MM.1S (cell line): Measurements from ENCODE around the gene IL36B.

ENCODE experiments used
- DNase-seq: peaks from one replicate; pipeline ENCODE4 v3.0.0-alpha.2; 2015
- H2AFZ ChIP-seq: fragments of 300-600 bp; sonication (generic); 2 replicates; pipeline ENCODE4 v1.6.0; 2016; ENCODE audit warnings: antibody characterized with exemption, low read length
- H3F3A ChIP-seq: fragments of 300-600 bp; sonication (generic); 2 replicates; pipeline ENCODE4 v1.6.1; 2016; ENCODE audit warnings: mild to moderate bottlenecking, antibody characterized with exemption, low read length, moderate library complexity, mixed read lengths; ENCODE audit not compliant: insufficient read depth
- H3K27ac ChIP-seq: fragments of 300-600 bp; sonication (generic); 2 replicates; pipeline ENCODE4 v1.5.1; 2016; ENCODE audit warnings: mild to moderate bottlenecking, low read length
- H3K27me3 ChIP-seq: fragments of 300-600 bp; sonication (generic); replicated peaks from 2 replicates; pipeline ENCODE4 v1.6.0; 2016; ENCODE audit warnings: low read length; ENCODE audit not compliant: insufficient read depth
- H3K36me3 ChIP-seq: fragments of 300-600 bp; sonication (generic); replicated peaks from 2 replicates; pipeline ENCODE4 v1.6.1; 2016; ENCODE audit warnings: mild to moderate bottlenecking, low read length, mixed read lengths; ENCODE audit not compliant: insufficient read depth
- H3K4me1 ChIP-seq: fragments of 300-600 bp; sonication (generic); 2 replicates; pipeline ENCODE4 v1.6.1; 2016; ENCODE audit warnings: low read length, mixed read lengths
- H3K4me2 ChIP-seq: fragments of 300-600 bp; sonication (generic); 2 replicates; pipeline ENCODE4 v1.6.0; 2016; ENCODE audit warnings: low read depth, low read length
- H3K4me3 ChIP-seq: fragments of 300-600 bp; sonication (generic); 2 replicates; pipeline ENCODE4 v1.5.1; 2016; ENCODE audit warnings: low read length, mixed read lengths
- H3K79me2 ChIP-seq: fragments of 300-600 bp; sonication (generic); 2 replicates; pipeline ENCODE4 v1.6.1; 2016; ENCODE audit warnings: mixed run types, low read length, mixed read lengths
- H3K9ac ChIP-seq: fragments of 300-600 bp; sonication (generic); 2 replicates; pipeline ENCODE4 v1.6.1; 2016; ENCODE audit warnings: low read length, mixed read lengths
- H3K9me2 ChIP-seq: fragments of 300-600 bp; sonication (generic); replicated peaks from 2 replicates; pipeline ENCODE4 v1.6.1; 2016; ENCODE audit warnings: mild to moderate bottlenecking, low read length, mixed read lengths; ENCODE audit not compliant: insufficient read depth
- H3K9me3 ChIP-seq: fragments of 300-600 bp; sonication (generic); replicated peaks from 2 replicates; pipeline ENCODE4 v1.6.1; 2016; ENCODE audit warnings: mild to moderate bottlenecking, low read length, mixed read lengths; ENCODE audit not compliant: insufficient read depth
- H4K20me1 ChIP-seq: fragments of 300-600 bp; sonication (generic); 2 replicates; pipeline ENCODE4 v1.6.1; 2016; ENCODE audit warnings: mild to moderate bottlenecking, low read length, moderate library complexity, mixed read lengths; ENCODE audit not compliant: insufficient read depth
- EZH2 ChIP-seq: fragments of 300-600 bp; sonication (generic); optimal IDR thresholded peaks from 2 replicates; pipeline ENCODE3; 2017; ENCODE audit warnings: low read depth, mild to moderate bottlenecking, antibody characterized with exemption, low read length, mixed read lengths
- EZH2phosphoT487 ChIP-seq: fragments of 300-600 bp; sonication (generic); IDR thresholded peaks from 2 replicates; pipeline ENCODE4 v1.6.1; 2018; ENCODE audit warnings: antibody characterized with exemption, low read length
- TF ChIP-seq, protein P1 (sequence below): fragments of 300-600 bp; sonication (generic); IDR thresholded peaks from 2 replicates; pipeline ENCODE4 v1.5.1; 2016; ENCODE audit warnings: antibody characterized with exemption, low read length, mixed read lengths

IL36B gene

DNA sequence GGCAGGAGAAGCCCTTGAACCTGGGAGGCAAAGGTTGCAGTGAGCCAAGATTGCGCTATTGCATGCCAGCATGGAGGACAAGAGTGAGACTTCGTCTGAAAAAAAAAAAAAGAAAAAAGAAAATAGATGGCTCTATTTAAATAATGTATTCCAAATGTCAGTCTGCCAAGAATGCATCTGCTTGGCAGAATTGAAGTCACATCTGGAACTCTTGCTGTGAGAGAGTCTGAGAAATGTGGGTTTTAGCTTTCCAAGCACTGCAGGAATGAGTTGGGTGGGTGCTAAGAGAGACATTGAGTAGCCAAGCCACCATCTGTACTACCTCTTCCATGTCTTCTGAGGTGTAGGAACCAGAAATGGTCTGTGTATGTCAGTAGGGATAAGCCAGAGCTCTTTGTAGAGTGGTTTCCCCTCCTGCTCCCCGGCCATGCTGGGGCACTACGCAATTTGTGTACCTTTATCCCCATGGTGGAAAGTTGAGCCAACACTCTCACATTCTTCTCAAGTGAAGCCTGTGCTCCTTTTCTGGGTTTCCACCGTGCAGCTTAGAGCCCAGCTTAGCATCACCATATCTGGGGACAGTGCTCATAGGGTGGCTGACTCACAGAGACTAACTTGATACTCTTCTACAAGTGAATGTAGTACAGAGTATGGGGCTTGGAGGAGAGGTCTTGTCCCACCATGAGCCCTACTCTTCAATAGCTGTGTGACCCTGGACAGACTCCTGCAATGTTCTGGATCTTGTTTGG is 40.4 kb upstream of the IL36B start:
- Histone ChIP-seq H3K4me2 (no peak overlapping the region), H2AFZ (no peak overlapping the region), H3K4me1 (no peaks in the 10 kb centered on the region)

DNA sequence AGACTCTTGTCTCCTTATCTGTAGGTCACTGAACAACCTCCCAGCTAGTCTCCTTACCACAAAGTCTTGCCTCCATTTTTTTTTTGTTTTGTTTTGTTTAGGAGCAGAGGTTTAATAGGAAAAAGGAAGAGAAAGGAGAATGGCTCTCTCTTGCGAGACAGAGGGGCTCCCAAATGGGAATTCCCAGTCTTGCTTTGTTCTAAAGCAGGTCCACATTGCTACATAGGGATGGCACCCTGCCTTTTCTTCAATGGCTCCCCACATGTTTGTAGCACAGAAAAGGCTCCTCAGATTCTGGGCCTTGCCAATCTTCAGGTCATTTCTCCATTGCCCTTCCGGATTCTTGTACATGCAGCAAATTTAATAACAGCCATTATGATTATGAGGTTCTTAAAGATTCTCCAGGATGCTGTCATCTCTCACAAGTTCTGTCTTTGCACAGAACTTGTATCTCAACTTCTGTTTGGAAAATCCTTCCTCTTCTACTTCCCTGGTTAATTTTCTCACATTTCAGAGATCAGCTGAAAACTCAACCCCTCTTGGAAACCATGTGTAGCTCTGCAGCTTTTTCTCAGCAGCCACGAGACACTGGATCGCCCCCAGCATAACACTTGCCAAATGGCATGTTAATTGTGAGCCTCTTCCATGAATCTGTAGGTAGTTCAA is 38.7 kb upstream of the IL36B start:
- TF ChIP-seq, protein P1, sequence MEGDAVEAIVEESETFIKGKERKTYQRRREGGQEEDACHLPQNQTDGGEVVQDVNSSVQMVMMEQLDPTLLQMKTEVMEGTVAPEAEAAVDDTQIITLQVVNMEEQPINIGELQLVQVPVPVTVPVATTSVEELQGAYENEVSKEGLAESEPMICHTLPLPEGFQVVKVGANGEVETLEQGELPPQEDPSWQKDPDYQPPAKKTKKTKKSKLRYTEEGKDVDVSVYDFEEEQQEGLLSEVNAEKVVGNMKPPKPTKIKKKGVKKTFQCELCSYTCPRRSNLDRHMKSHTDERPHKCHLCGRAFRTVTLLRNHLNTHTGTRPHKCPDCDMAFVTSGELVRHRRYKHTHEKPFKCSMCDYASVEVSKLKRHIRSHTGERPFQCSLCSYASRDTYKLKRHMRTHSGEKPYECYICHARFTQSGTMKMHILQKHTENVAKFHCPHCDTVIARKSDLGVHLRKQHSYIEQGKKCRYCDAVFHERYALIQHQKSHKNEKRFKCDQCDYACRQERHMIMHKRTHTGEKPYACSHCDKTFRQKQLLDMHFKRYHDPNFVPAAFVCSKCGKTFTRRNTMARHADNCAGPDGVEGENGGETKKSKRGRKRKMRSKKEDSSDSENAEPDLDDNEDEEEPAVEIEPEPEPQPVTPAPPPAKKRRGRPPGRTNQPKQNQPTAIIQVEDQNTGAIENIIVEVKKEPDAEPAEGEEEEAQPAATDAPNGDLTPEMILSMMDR, result no peak
- no peak for TF ChIP-seq EZH2
- TF ChIP-seq EZH2phosphoT487, result no peak
- H3K4me3 ChIP-seq, result no peak overlapping the region
- H3K27me3 ChIP-seq, result no peaks in the 10 kb centered on the region
- DNase-seq, result no peak
- no peaks in the 10 kb centered on the region for H3K79me2 ChIP-seq
- H3K9ac ChIP-seq, result no peak overlapping the region
- H3K9me3 ChIP-seq, result no peaks in the 10 kb centered on the region
- no peak overlapping the region for H3K27ac ChIP-seq
- no peaks in the 10 kb centered on the region for H3K9me2 ChIP-seq
- H3K4me1 ChIP-seq, result no peaks in the 10 kb centered on the region
- H3K4me2 ChIP-seq, result no peak overlapping the region
- H2AFZ ChIP-seq, result no peak overlapping the region
- H3F3A ChIP-seq, result no peaks in the 10 kb centered on the region
- no peaks in the 10 kb centered on the region for H4K20me1 ChIP-seq
- no peaks in the 10 kb centered on the region for H3K36me3 ChIP-seq

More for the DNA sequence above, 40.4 kb upstream of the IL36B start:
- no peak for DNase-seq
- Histone ChIP-seq H3K4me3 (no peak overlapping the region), H3K27me3 (no peaks in the 10 kb centered on the region), H3K79me2 (no peaks in the 10 kb centered on the region), H3K27ac (no peak overlapping the region), H3K36me3 (no peaks in the 10 kb centered on the region), H3F3A (no peaks in the 10 kb centered on the region), H3K9me2 (no peaks in the 10 kb centered on the region), H4K20me1 (no peaks in the 10 kb centered on the region), H3K9me3 (no peaks in the 10 kb centered on the region), H3K9ac (no peak overlapping the region)
- TF ChIP-seq EZH2 (no peak), EZH2phosphoT487 (no peak)
- TF ChIP-seq, protein P1, result no peak

DNA sequence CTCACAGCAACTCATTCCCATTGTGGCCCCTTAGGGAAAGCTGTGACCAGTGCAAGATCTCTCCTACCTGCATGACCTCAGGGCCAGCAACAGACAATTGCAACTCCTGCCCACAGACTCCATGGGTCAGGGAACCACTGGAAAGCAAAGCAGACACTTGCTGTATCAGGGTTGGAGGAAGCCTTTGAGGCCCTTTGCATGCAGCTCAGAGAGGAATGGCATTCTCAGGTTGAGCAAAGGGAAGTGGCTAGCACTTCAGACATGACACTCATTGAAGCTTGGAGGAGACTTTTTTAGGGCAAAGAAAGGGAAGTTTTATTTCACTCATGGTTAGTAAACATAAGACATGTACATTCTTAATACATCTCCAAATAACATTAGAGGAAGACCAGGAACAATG is 37.2 kb upstream of the IL36B start:
- Histone ChIP-seq H3K4me3 (no peak overlapping the region), H3K36me3 (no peaks in the 10 kb centered on the region), H4K20me1 (no peaks in the 10 kb centered on the region), H3F3A (no peaks in the 10 kb centered on the region), H2AFZ (no peak overlapping the region), H3K9ac (no peak overlapping the region), H3K79me2 (no peaks in the 10 kb centered on the region), H3K9me2 (no peaks in the 10 kb centered on the region), H3K27ac (no peak overlapping the region), H3K27me3 (no peaks in the 10 kb centered on the region), H3K9me3 (no peaks in the 10 kb centered on the region), H3K4me1 (no peaks in the 10 kb centered on the region), H3K4me2 (no peak overlapping the region)
- TF ChIP-seq, protein P1, result no peak
- TF ChIP-seq EZH2phosphoT487 (no peak), EZH2 (no peak)
- no peak for DNase-seq
